ENCODE measurements around the gene COL18A1. TPM values are rescaled to one million over a fixed set of nuclear protein-coding genes. Genes with fewer than 3 reads are reported as not detected.
A peak's percentile ranks its signal among the peaks of the same experiment; 100 is the strongest.

Gene COL18A1
- polyA plus RNA-seq, 3 donors = 0.80 to 4.1 (median 1.1) TPM

DNA sequence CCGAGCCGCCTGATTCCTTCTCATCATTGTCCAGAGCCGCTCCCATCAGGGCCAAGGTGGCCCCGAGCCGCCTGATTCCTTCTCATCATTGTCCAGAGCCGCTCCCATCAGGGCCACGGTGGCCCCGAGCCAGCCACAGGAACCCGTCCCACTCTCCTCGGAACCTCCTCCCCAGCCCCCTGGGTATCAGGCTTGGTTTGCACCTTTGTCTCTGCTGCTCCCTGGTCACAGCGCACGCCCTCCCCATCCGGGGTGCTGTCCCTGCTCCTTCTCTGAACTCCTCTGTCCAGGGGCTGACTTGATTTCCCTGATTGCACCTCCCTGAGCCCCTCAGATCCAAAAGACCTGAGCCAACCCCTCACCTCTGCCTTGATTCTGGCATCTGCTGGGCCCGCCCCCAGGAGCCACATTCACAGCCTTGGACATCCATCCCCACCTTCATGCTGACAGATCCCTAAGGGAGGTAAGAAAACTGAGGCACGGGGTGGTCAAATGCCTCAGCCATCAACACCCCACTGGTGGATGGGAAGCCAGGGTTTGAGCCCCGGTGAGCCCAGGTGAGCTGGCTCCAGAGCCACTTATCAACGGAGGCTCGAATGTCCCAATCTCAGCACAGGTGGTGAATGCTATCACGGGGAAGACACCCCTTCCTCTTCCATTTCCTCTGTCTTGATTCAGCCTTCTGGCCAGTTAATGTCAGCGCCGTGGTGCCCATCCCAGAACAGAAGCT is 25.6 kb upstream of the COL18A1 start:
- Histone ChIP-seq H4K20me1 (ENCODE audit: insufficient read depth, low read length) (no peaks in the 10 kb centered on the region), H3K36me3 (replicated peaks in 1 of 2; ENCODE audit: control insufficient read depth in 1 of 2, insufficient read depth in 2 of 2, low read length in 2 of 2) (no peaks in the 10 kb centered on the region), H3K4me1 (ENCODE audit: control insufficient read depth in 1 of 2, insufficient read depth in 2 of 2, low read length in 2 of 2) (no peaks in the 10 kb centered on the region), H3K9me3 (replicated peaks in 1 of 2; ENCODE audit: control insufficient read depth in 1 of 2, insufficient read depth in 1 of 2, low read length in 2 of 2) (no peaks in the 10 kb centered on the region), H3K4me2 (replicated peaks; ENCODE audit: extremely low read depth, low read length, poor library complexity, severe bottlenecking) (no peak overlapping the region), H3K4me3 (replicated peaks in 1 of 3; ENCODE audit: low read depth in 2 of 3, low read length in 3 of 3) (no peak overlapping the region), H3K79me2 (ENCODE audit: insufficient read depth, low read length) (no peaks in the 10 kb centered on the region), H3K27ac (ENCODE audit: low read depth in 1 of 2, low read length in 2 of 2) (no peak overlapping the region), H3K27me3 (ENCODE audit: control insufficient read depth in 2 of 2, insufficient read depth in 2 of 2, low read length in 2 of 2) (no peaks in the 10 kb centered on the region), H3K9ac (ENCODE audit: insufficient read depth, low read length, poor library complexity, severe bottlenecking) (no peak overlapping the region), H2AFZ (ENCODE audit: insufficient read depth, low read depth, low read length, poor library complexity, severe bottlenecking) (no peak overlapping the region)
- Mint-ChIP-seq H3K27ac (peak overlapping the region in 1 of 7 donors; percentile 52), H3K36me3 (no peaks in the 10 kb centered on the region), H3K9me3 (peaks cover 0 to 9% (median 4%) of the 10 kb centered on the region in 7 donors), H3K4me3 (no peak overlapping the region), H3K27me3 (ENCODE audit: low read depth in 3 of 3) (peaks cover 3 to 27% (median 15%) of the 10 kb centered on the region in 3 donors), H3K4me1 (no peaks in the 10 kb centered on the region)
- WGBS (ENCODE audit: insufficient coverage) = 72% methylated on average over 17 of the region's 21 CpGs
- TF ChIP-seq CTCF (IDR thresholded peaks at IDR 0.05) = no peak
- no peak for DNase-seq
- intact Hi-C loops (cut with micrococcal nuclease) = no loop called here

DNA sequence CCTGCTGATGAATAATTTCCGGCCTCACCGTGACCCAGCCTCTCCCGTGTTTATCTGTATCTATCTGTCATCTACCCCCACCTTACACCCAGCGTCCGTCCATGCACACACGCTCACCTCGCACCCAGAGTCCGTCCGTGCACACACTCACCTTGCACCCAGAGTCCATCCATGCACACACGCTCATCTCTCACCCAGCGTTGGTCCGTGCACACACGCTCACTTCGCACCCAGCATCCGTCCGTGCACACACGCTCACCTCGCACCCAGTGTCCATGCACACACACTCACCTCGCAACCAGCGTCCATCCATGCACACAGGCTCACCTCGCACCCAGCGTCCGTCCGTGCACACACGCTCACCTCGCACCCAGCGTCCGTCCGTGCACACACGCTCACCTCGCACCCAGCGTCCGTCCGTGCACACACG is 25.0 kb upstream of the COL18A1 start:
- no peak overlapping the region for H3K4me3 Mint-ChIP-seq
- H3K36me3 ChIP-seq (replicated peaks in 1 of 2; ENCODE audit: control insufficient read depth in 1 of 2, insufficient read depth in 2 of 2, low read length in 2 of 2) = no peaks in the 10 kb centered on the region
- 94% methylated on average over 17 of the region's 35 CpGs for WGBS (ENCODE audit: insufficient coverage)
- no peak for TF ChIP-seq CTCF (IDR thresholded peaks at IDR 0.05)
- H3K27me3 ChIP-seq (ENCODE audit: control insufficient read depth in 2 of 2, insufficient read depth in 2 of 2, low read length in 2 of 2) = no peaks in the 10 kb centered on the region
- no peaks in the 10 kb centered on the region for H4K20me1 ChIP-seq (ENCODE audit: insufficient read depth, low read length)
- no peak for DNase-seq
- no peaks in the 10 kb centered on the region for H3K4me1 ChIP-seq (ENCODE audit: control insufficient read depth in 1 of 2, insufficient read depth in 2 of 2, low read length in 2 of 2)
- H3K79me2 ChIP-seq (ENCODE audit: insufficient read depth, low read length) = no peaks in the 10 kb centered on the region
- H3K9me3 Mint-ChIP-seq = peaks cover 0 to 9% (median 4%) of the 10 kb centered on the region in 7 donors
- H3K9me3 ChIP-seq (replicated peaks in 1 of 2; ENCODE audit: control insufficient read depth in 1 of 2, insufficient read depth in 1 of 2, low read length in 2 of 2) = no peaks in the 10 kb centered on the region
- peak overlapping the region in 1 of 7 donors; percentile 52 for H3K27ac Mint-ChIP-seq
- H3K27ac ChIP-seq (ENCODE audit: low read depth in 1 of 2, low read length in 2 of 2) = no peak overlapping the region
- no peak overlapping the region for H2AFZ ChIP-seq (ENCODE audit: insufficient read depth, low read depth, low read length, poor library complexity, severe bottlenecking)
- H3K4me1 Mint-ChIP-seq = no peaks in the 10 kb centered on the region
- peaks cover 6 to 24% (median 15%) of the 10 kb centered on the region in 3 donors for H3K27me3 Mint-ChIP-seq (ENCODE audit: low read depth in 3 of 3)
- no peak overlapping the region for H3K4me3 ChIP-seq (replicated peaks in 1 of 3; ENCODE audit: low read depth in 2 of 3, low read length in 3 of 3)
- intact Hi-C loops (cut with micrococcal nuclease) = no loop called here
- H3K9ac ChIP-seq (ENCODE audit: insufficient read depth, low read length, poor library complexity, severe bottlenecking) = no peak overlapping the region
- H3K4me2 ChIP-seq (replicated peaks; ENCODE audit: extremely low read depth, low read length, poor library complexity, severe bottlenecking) = no peak overlapping the region
- H3K36me3 Mint-ChIP-seq = no peaks in the 10 kb centered on the region

Data from CD14-positive monocyte (primary cell).